Measurements from ENCODE around the gene VAT1. TPM values are rescaled to one million over a fixed set of nuclear protein-coding genes. Genes with fewer than 3 reads are reported as not detected.

VAT1 gene
- total and polyA plus RNA-seq, 9 of the 15 experiments (the other 6 are each of a cell fraction or from before 2014, with no cell fraction given), result 29.4 to 153 (median 66.7) TPM

GRCh38 chr17:43020789-43021740, 1.1 kb downstream of the VAT1 start (continued):
- TF ChIP-seq MGA (IDR thresholded peaks at IDR 0.05) (peak; percentile 83), ATF3 (IDR thresholded peaks at IDR 0.05) (peak; percentile 97), ATF3 (CRISPR knock-in tag; conservative IDR thresholded peaks at IDR 0.05) (no peak), ZNF24 (IDR thresholded peaks at IDR 0.05) (0 out of 2 replicates have a peak, but pooled peaks have one; percentile 47), TBP (optimal IDR thresholded peaks at IDR 0.05; ENCODE audit: low read depth, low read length) (peak; percentile 60), PPARD (CRISPR knock-in tag; IDR thresholded peaks at IDR 0.05) (no peak), CEBPG (CRISPR knock-in tag; IDR thresholded peaks at IDR 0.05) (peak; percentile 63; the same call in 1 of the 2 replicates), CEBPG (tag; conservative IDR thresholded peaks at IDR 0.05 in 1 of 2, IDR thresholded peaks at IDR 0.05 in 1 of 2) (peak; percentile 57 to 70; a peak in 3 of 4 replicates), DEAF1 (CRISPR knock-in tag; IDR thresholded peaks at IDR 0.05) (no peak), FOXM1 (IDR thresholded peaks at IDR 0.05; ENCODE audit: low read depth) (no peak), FOXM1 (CRISPR knock-in tag; IDR thresholded peaks at IDR 0.05; ENCODE audit: low read depth) (no peak; the same call in 1 of the 2 replicates), KAT2B (IDR thresholded peaks at IDR 0.05; ENCODE audit: low read depth, low read length) (no peak), ZNF224 (CRISPR knock-in tag; IDR thresholded peaks at IDR 0.05) (no peak)

Measured in K562 (cell line).